Measurements from ENCODE around the gene FTO.

The FTO gene

DNA sequence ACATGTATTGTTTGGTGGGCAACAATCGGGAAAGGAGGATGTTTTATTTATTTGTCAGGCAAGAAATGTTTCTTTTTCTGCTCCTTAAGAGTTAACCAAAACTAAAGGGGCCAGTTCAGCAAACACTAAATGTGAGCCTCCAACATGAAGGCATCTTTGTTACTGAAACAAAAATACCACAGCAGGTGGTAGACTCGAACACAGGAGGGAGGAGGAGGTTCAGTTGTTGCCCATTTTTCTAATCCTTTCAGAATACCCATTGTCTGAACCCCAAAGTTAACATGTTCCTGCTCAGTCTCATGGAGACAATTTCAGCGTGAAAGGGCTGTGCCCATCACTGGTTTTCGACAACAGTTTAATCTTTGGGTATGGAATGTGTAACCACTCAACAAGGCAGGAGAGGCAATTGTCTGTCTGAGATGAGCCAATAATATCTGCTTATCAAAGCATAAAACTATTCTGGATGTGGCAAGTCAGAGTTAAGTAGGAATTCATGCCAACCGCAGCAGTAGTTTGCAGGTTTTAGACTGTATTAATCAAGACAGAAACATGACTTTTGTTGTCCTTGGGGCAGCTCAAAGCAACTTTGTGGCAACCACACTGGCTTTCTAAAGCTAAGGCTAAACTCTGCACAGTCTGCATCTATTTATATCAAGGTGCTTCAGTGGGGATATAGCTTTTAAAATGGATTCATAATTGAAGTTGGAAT lies 211.7 kb downstream of the FTO start:
- TF ChIP-seq FOXP2 (optimal IDR thresholded peaks at IDR 0.05; ENCODE audit: control extremely low read depth, extremely low read length, insufficient read depth): no peak
- TF ChIP-seq POLR2AphosphoS5 (IDR thresholded peaks at IDR 0.05; ENCODE audit: borderline replicate concordance, low read depth, low read length): no peak
- no peak for TF ChIP-seq EZH2 (IDR thresholded peaks at IDR 0.05)
- H3K27ac ChIP-seq: no peak overlapping the region

GRCh38 chr16:53920988-53921387 lies 217.0 kb downstream of the FTO start:
- no peaks in the 10 kb centered on the region for H3K36me3 ChIP-seq (ENCODE audit: insufficient read depth, low read length)
- H3K9ac ChIP-seq (ENCODE audit: insufficient read length): no peak overlapping the region
- H3K9me3 ChIP-seq (ENCODE audit: low read depth, low read length): no peaks in the 10 kb centered on the region
- H3K4me3 ChIP-seq: no peak overlapping the region
- no peak overlapping the region for H3K27ac ChIP-seq
- no peak for DNase-seq (ENCODE audit: low read depth, low spot score)
- TF ChIP-seq POLR2AphosphoS5 (IDR thresholded peaks at IDR 0.05; ENCODE audit: borderline replicate concordance, low read depth, low read length): no peak
- TF ChIP-seq FOXP2 (optimal IDR thresholded peaks at IDR 0.05; ENCODE audit: control extremely low read depth, extremely low read length, insufficient read depth): no peak
- TF ChIP-seq EZH2 (IDR thresholded peaks at IDR 0.05): no peak

More for the DNA sequence above, 211.7 kb downstream of the FTO start:
- Histone ChIP-seq H3K9me3 (ENCODE audit: low read depth, low read length) (no peaks in the 10 kb centered on the region), H3K4me3 (no peak overlapping the region), H3K9ac (ENCODE audit: insufficient read length) (no peak overlapping the region), H3K36me3 (ENCODE audit: insufficient read depth, low read length) (no peaks in the 10 kb centered on the region)
- DNase-seq (ENCODE audit: low read depth, low spot score): no peak

GRCh38 chr16:53922067-53922806 lies 218.3 kb downstream of the FTO start:
- Histone ChIP-seq H3K27ac (no peak overlapping the region), H3K9me3 (ENCODE audit: low read depth, low read length) (no peaks in the 10 kb centered on the region), H3K36me3 (ENCODE audit: insufficient read depth, low read length) (no peaks in the 10 kb centered on the region), H3K4me3 (no peak overlapping the region), H3K9ac (ENCODE audit: insufficient read length) (no peak overlapping the region)
- TF ChIP-seq POLR2AphosphoS5 (IDR thresholded peaks at IDR 0.05; ENCODE audit: borderline replicate concordance, low read depth, low read length): no peak
- TF ChIP-seq EZH2 (IDR thresholded peaks at IDR 0.05): no peak
- TF ChIP-seq FOXP2 (optimal IDR thresholded peaks at IDR 0.05; ENCODE audit: control extremely low read depth, extremely low read length, insufficient read depth): no peak
- DNase-seq (ENCODE audit: low read depth, low spot score): no peak

GRCh38 chr16:53922807-53923571 lies 219.0 kb downstream of the FTO start:
- TF ChIP-seq FOXP2 (optimal IDR thresholded peaks at IDR 0.05; ENCODE audit: control extremely low read depth, extremely low read length, insufficient read depth) (no peak), EZH2 (IDR thresholded peaks at IDR 0.05) (no peak), POLR2AphosphoS5 (IDR thresholded peaks at IDR 0.05; ENCODE audit: borderline replicate concordance, low read depth, low read length) (no peak)
- Histone ChIP-seq H3K27ac (no peak overlapping the region), H3K4me3 (no peak overlapping the region), H3K9me3 (ENCODE audit: low read depth, low read length) (no peaks in the 10 kb centered on the region), H3K9ac (ENCODE audit: insufficient read length) (no peak overlapping the region), H3K36me3 (ENCODE audit: insufficient read depth, low read length) (no peaks in the 10 kb centered on the region)
- no peak for DNase-seq (ENCODE audit: low read depth, low spot score)

DNA sequence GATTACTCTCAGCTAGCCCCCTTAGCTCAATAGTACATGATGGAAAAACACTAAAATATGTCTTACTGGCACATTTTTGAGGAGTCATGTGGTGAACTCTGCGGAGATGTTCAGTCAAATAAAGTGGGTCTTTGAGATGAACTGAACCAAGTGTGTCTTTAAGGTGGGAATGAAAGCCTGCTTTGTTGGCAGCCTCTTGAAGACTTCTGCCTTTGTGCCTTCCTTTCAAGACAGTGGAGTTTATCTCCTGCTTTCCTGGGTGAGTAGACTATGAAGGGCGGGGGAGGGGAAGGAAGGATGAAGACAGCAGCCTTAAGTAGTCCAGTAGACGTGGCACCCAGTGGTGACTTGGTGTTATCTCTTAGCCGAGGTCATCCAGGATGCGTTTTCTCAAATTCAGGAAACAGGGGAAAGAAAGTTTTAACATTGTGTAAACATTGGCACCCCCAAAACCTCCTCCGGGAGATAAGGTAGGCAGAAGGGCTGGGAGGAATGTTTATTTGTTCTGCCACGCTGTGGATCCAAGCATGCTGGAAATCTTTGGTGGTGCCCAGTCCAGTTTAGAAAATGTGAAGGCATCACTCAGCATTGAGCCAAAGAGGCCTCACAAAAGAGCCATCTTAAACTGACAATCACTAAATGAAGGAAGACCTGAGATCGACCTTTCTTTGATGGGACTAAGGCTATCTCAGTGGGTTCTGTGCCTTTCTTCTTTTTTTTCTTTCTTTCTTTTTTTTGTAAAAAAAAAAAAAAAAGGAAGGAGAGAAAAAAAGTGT lies 220.6 kb downstream of the FTO start:
- Histone ChIP-seq H3K9ac (ENCODE audit: insufficient read length) (no peak overlapping the region), H3K9me3 (ENCODE audit: low read depth, low read length) (no peaks in the 10 kb centered on the region), H3K27ac (no peak overlapping the region), H3K36me3 (ENCODE audit: insufficient read depth, low read length) (no peaks in the 10 kb centered on the region), H3K4me3 (no peak overlapping the region)
- no peak for DNase-seq (ENCODE audit: low read depth, low spot score)
- TF ChIP-seq POLR2AphosphoS5 (IDR thresholded peaks at IDR 0.05; ENCODE audit: borderline replicate concordance, low read depth, low read length) (no peak), FOXP2 (optimal IDR thresholded peaks at IDR 0.05; ENCODE audit: control extremely low read depth, extremely low read length, insufficient read depth) (no peak), EZH2 (IDR thresholded peaks at IDR 0.05) (no peak)

DNA sequence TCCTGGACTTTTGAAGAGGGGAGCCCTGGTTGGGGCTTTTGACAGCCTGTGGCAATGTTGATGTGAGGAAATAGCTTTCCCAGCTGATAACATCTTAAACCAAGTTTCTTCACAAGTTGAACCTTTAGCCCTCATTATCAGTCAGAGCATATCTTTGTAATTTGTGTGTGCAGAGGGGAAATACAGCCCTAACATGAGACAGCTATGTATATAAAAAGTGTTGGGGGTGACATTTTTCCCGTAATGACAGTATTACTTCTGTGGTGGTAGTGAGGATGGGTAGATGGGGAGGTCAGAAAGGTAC lies 221.1 kb downstream of the FTO start:
- H3K4me3 ChIP-seq: no peak overlapping the region
- DNase-seq (ENCODE audit: low read depth, low spot score): no peak

DNA sequence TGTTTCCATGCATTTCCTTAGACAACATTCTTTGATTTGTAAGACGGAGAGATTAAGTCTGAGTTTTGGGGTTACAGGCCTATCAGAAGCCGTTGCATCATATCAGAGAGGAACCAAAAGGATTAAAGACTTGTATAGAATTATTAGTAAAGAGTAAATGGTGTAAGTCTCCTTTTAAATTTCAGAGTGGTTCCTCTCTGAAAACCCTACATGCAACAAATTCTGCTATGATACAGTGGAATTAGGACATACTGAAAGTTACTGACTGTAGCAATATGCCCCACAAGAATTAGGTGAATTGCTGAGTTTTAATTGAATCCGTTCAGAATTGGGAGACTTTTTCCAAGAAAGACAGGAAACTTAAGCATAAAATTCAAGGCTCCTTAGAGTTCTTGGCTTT lies 221.6 kb downstream of the FTO start:
- no peak overlapping the region for H3K27ac ChIP-seq

More for the DNA sequence above, 221.1 kb downstream of the FTO start:
- no peaks in the 10 kb centered on the region for H3K9me3 ChIP-seq (ENCODE audit: low read depth, low read length)
- H3K27ac ChIP-seq: no peak overlapping the region
- TF ChIP-seq EZH2 (IDR thresholded peaks at IDR 0.05): no peak
- no peak for TF ChIP-seq POLR2AphosphoS5 (IDR thresholded peaks at IDR 0.05; ENCODE audit: borderline replicate concordance, low read depth, low read length)
- TF ChIP-seq FOXP2 (optimal IDR thresholded peaks at IDR 0.05; ENCODE audit: control extremely low read depth, extremely low read length, insufficient read depth): no peak
- no peak overlapping the region for H3K9ac ChIP-seq (ENCODE audit: insufficient read length)
- H3K36me3 ChIP-seq (ENCODE audit: insufficient read depth, low read length): no peaks in the 10 kb centered on the region

More for the DNA sequence above, 221.6 kb downstream of the FTO start:
- Histone ChIP-seq H3K36me3 (ENCODE audit: insufficient read depth, low read length) (no peaks in the 10 kb centered on the region), H3K9ac (ENCODE audit: insufficient read length) (no peak overlapping the region), H3K4me3 (no peak overlapping the region), H3K9me3 (ENCODE audit: low read depth, low read length) (no peaks in the 10 kb centered on the region)
- TF ChIP-seq POLR2AphosphoS5 (IDR thresholded peaks at IDR 0.05; ENCODE audit: borderline replicate concordance, low read depth, low read length) (no peak), EZH2 (IDR thresholded peaks at IDR 0.05) (no peak), FOXP2 (optimal IDR thresholded peaks at IDR 0.05; ENCODE audit: control extremely low read depth, extremely low read length, insufficient read depth) (no peak)
- DNase-seq (ENCODE audit: low read depth, low spot score): no peak

Measured in SK-N-MC (cell line).